Measurements from ENCODE around the gene PDE9A. TPM values are rescaled to one million over a fixed set of nuclear protein-coding genes. Genes with fewer than 3 reads are reported as not detected.
"Not testable (repeated sequence)": the region's sequence is repeated elsewhere in the genome, so short reads cannot be mapped to it uniquely, and the experiment has no call there.

The PDE9A gene
- total and polyA plus RNA-seq, 2 of the 4 experiments (the other 2 are of a cell fraction) = 0.89 to 0.90 TPM

DNA sequence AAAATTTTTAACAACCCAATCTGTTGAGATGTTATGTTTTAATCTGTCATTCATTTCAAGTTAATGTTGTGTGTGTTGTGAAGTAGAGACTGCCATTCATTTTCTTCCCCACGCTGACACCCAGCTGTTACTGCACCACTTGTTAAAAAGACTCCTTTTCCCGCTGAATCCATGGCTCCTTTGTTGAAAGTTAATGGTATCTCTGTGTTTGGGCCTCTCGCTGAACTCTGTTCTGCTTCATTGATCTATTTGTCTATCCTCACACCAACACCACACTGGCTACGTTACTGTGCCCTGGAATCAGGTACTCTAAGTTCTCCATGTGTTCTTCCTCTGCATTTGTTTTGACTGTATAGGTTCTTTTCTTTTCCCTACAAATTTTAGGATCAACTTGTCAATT, 58.2 kb downstream of the PDE9A start:
- BruUV-seq (replicated peaks) = no TSS peak
- DNase-seq (no peak), ATAC-seq (ENCODE audit: low read depth) (no peak)
- Histone ChIP-seq H2AK9ac (replicated peaks; ENCODE audit: low read depth, low read length, poor library complexity) (no peak overlapping the region), H3K4me2 (ENCODE audit: low read depth, low read length) (no peak overlapping the region), H2BK15ac (ENCODE audit: low read depth, low read length) (no peak overlapping the region), H3K14ac (replicated peaks; ENCODE audit: low read depth, low read length) (no peak overlapping the region), H3K9me3 (ENCODE audit: control insufficient read depth, insufficient read depth, low read length) (no peaks in the 10 kb centered on the region), H3K4ac (ENCODE audit: low read depth, low read length) (no peak overlapping the region), H3K4me3 (ENCODE audit: insufficient read depth, low read depth, low read length) (no peak overlapping the region), H4K20me1 (ENCODE audit: insufficient read depth, low read length) (no peaks in the 10 kb centered on the region), H2BK120ac (ENCODE audit: low read depth, low read length) (no peak overlapping the region), H2BK20ac (ENCODE audit: low read depth, low read length) (no peak overlapping the region), H4K5ac (ENCODE audit: low read depth, low read length) (no peak overlapping the region), H2AK5ac (ENCODE audit: low read depth, low read length) (no peak overlapping the region), H3K4me1 (ENCODE audit: control insufficient read depth, insufficient read depth, low read length) (no peaks in the 10 kb centered on the region), H3K18ac (ENCODE audit: low read depth, low read length) (no peak overlapping the region), H4K91ac (ENCODE audit: insufficient read depth, low read depth, low read length) (no peak overlapping the region), H3K56ac (ENCODE audit: extremely low read depth, insufficient read depth, low read length) (no peak overlapping the region), H3K36me3 (ENCODE audit: control insufficient read depth, insufficient read depth, low read length) (no peaks in the 10 kb centered on the region), H2BK5ac (ENCODE audit: low read depth, low read length, poor library complexity, severe bottlenecking) (no peak overlapping the region), H3K27ac (ENCODE audit: insufficient read depth, low read length) (no peak overlapping the region), H4K8ac (ENCODE audit: low read depth in 2 of 2, low read length in 2 of 2) (no peak overlapping the region), H3K27me3 (ENCODE audit: control insufficient read depth, insufficient read depth, low read length) (no peaks in the 10 kb centered on the region), H3K79me1 (ENCODE audit: low read depth in 1 of 2, low read length in 2 of 2) (no peaks in the 10 kb centered on the region), H3K23ac (ENCODE audit: low read depth, low read length) (no peak overlapping the region), H3K9me1 (ENCODE audit: insufficient read depth, low read length) (no peaks in the 10 kb centered on the region), H3K9ac (ENCODE audit: low read depth, low read length) (no peak overlapping the region), H2AFZ (replicated peaks; ENCODE audit: low read length, poor library complexity) (no peak overlapping the region)
- ChIA-PET POLR2A (ENCODE audit: unreplicated experiment) (no interaction called here), CTCF (no interaction called here)
- dilution Hi-C loops (cut with HindIII; ENCODE audit: low sequenced_read_pairs, unreplicated experiment) (no loop called here), intact Hi-C loops (cut with micrococcal nuclease) (no loop called here), in situ Hi-C loops (cut with MboI; ENCODE audit: low sequenced_read_pairs) (no loop called here)
- no CpG with 5 or more reads among the region's 4 CpGs for WGBS, 2 experiments (ENCODE audit: extremely low coverage in 2 of 2, insufficient read length in 1 of 2)
- TF ChIP-seq NFE2L2 (IDR thresholded peaks at IDR 0.05; ENCODE audit: low read depth, low read length) (no peak), POLR2A (IDR thresholded peaks at IDR 0.05; ENCODE audit: low read depth, low read length) (no peak), RAD21 (IDR thresholded peaks at IDR 0.05; ENCODE audit: low read length) (no peak), CEBPB (IDR thresholded peaks at IDR 0.05; ENCODE audit: low read depth, low read length) (no peak), RFX5 (IDR thresholded peaks at IDR 0.05; ENCODE audit: low read depth, low read length) (no peak), RCOR1 (IDR thresholded peaks at IDR 0.05; ENCODE audit: insufficient replicate concordance, low read length) (no peak), MXI1 (IDR thresholded peaks at IDR 0.05; ENCODE audit: borderline replicate concordance, low read depth, low read length) (no peak), CHD1 (IDR thresholded peaks at IDR 0.05; ENCODE audit: low read depth, low read length) (no peak), SMC3 (IDR thresholded peaks at IDR 0.05; ENCODE audit: low read depth, low read length) (no peak), BHLHE40 (IDR thresholded peaks at IDR 0.05; ENCODE audit: low read depth, low read length) (no peak)

DNA sequence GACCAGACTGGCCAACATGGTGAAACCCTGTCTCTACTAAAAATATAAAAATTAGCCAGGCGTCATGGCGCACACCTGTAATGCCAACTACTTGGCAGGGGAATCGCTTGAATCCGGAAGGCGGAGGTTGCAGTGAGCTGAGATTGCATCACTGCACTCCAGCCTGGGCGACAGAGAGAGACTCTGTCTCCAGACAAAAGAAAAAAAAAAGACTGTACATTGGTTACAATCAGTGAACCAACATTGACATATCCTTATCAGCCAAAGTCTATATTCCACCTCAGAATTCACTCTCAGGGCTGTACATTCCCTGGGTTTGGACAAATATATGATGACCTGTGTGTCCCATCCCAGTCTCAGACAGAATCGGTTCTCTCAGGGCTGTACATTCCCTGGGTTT, 62.0 kb downstream of the PDE9A start:
- H4K5ac ChIP-seq (ENCODE audit: low read depth, low read length); H3K4me1 ChIP-seq (ENCODE audit: control insufficient read depth, insufficient read depth, low read length); H3K56ac ChIP-seq (ENCODE audit: extremely low read depth, insufficient read depth, low read length); H3K27me3 ChIP-seq (ENCODE audit: control insufficient read depth, insufficient read depth, low read length); H3K27ac ChIP-seq (ENCODE audit: insufficient read depth, low read length); H2BK20ac ChIP-seq (ENCODE audit: low read depth, low read length); intact Hi-C loops (cut with micrococcal nuclease); H3K79me1 ChIP-seq (ENCODE audit: low read depth in 1 of 2, low read length in 2 of 2); H4K20me1 ChIP-seq (ENCODE audit: insufficient read depth, low read length); H3K23ac ChIP-seq (ENCODE audit: low read depth, low read length); H3K4me2 ChIP-seq (ENCODE audit: low read depth, low read length); H3K18ac ChIP-seq (ENCODE audit: low read depth, low read length); POLR2A ChIA-PET (ENCODE audit: unreplicated experiment); H2AFZ ChIP-seq (replicated peaks; ENCODE audit: low read length, poor library complexity); DNase-seq; H3K14ac ChIP-seq (replicated peaks; ENCODE audit: low read depth, low read length); H2BK120ac ChIP-seq (ENCODE audit: low read depth, low read length); H2AK5ac ChIP-seq (ENCODE audit: low read depth, low read length); H2AK9ac ChIP-seq (replicated peaks; ENCODE audit: low read depth, low read length, poor library complexity); H3K9ac ChIP-seq (ENCODE audit: low read depth, low read length); in situ Hi-C loops (cut with MboI; ENCODE audit: low sequenced_read_pairs); dilution Hi-C loops (cut with HindIII; ENCODE audit: low sequenced_read_pairs, unreplicated experiment); H3K4ac ChIP-seq (ENCODE audit: low read depth, low read length); H4K91ac ChIP-seq (ENCODE audit: insufficient read depth, low read depth, low read length); ATAC-seq (ENCODE audit: low read depth); H2BK15ac ChIP-seq (ENCODE audit: low read depth, low read length); H4K8ac ChIP-seq (ENCODE audit: low read depth in 2 of 2, low read length in 2 of 2); H3K9me3 ChIP-seq (ENCODE audit: control insufficient read depth, insufficient read depth, low read length); H3K9me1 ChIP-seq (ENCODE audit: insufficient read depth, low read length); H3K36me3 ChIP-seq (ENCODE audit: control insufficient read depth, insufficient read depth, low read length); CTCF ChIA-PET; BruUV-seq (replicated peaks); H2BK5ac ChIP-seq (ENCODE audit: low read depth, low read length, poor library complexity, severe bottlenecking); H3K4me3 ChIP-seq (ENCODE audit: insufficient read depth, low read depth, low read length): not testable (repeated sequence)
- 80% methylated on average over 1 of the region's 7 CpGs; no CpG with 5 or more reads in 1 of the 2 experiments for WGBS, 2 experiments (ENCODE audit: extremely low coverage in 2 of 2, insufficient read length in 1 of 2)
